PC-3 (cell line): ENCODE data around the gene ARL6IP4. TPM values are rescaled to one million over a fixed set of nuclear protein-coding genes. Genes with fewer than 3 reads are reported as not detected.

Experiments used
- ATAC-seq: fragments of 200-7000 bp; cut with Tn5 transposase; 2 replicates; pipeline ENCODE4 v1.9.1; 2020; ENCODE audit warnings: mild to moderate bottlenecking, moderate library complexity
- BruUV-seq: library from RNA; stranded (reverse); fragments of 400-500 nt; replicated peaks from 2 replicates; lab custom pipeline; 2021; lab: Mats Ljungman, UMichigan
- CTCF ChIA-PET: fragments of 300-600 bp; sonication (Branson Sonifier 250); formaldehyde crosslinking; loops from one replicate; lab custom pipeline; 2022; ENCODE audit warnings: antibody characterized with exemption; lab: Charles Lee
- POLR2A ChIA-PET: fragments of 300-600 bp; sonication (Branson Sonifier 250); formaldehyde crosslinking; loops from one replicate; lab custom pipeline; 2022; ENCODE audit warnings: antibody characterized with exemption; ENCODE audit not compliant: unreplicated experiment; lab: Charles Lee
- DNase-seq: peaks from one replicate; pipeline ENCODE4 v3.0.0-alpha.2; 2015
- H2AFZ ChIP-seq: fragments of 300-600 bp; sonication (generic); 2 replicates; pipeline ENCODE4 v1.6.0; 2016; ENCODE audit warnings: antibody characterized with exemption, low read length
- H3F3A ChIP-seq: fragments of 300-600 bp; sonication (generic); one replicate; pipeline ENCODE4 v1.6.0; 2017; ENCODE audit warnings: antibody characterized with exemption, low read length, control low read depth, mild to moderate bottlenecking; ENCODE audit not compliant: unreplicated experiment
- H3K27ac ChIP-seq: fragments of 300-600 bp; sonication (generic); 2 replicates; pipeline ENCODE4 v1.5.1; 2016; ENCODE audit warnings: mild to moderate bottlenecking, low read length
- H3K27me3 ChIP-seq: fragments of 300-600 bp; sonication (generic); 2 replicates; pipeline ENCODE4 v1.6.1; 2016; ENCODE audit warnings: low read length, mixed read lengths
- H3K36me3 ChIP-seq: fragments of 300-600 bp; sonication (generic); 2 replicates; pipeline ENCODE4 v1.6.1; 2016; ENCODE audit warnings: low read depth, mixed run types, low read length, mixed read lengths
- H3K4me1 ChIP-seq: fragments of 300-600 bp; sonication (generic); 2 replicates; pipeline ENCODE4 v1.5.1; 2016; ENCODE audit warnings: low read length; ENCODE audit not compliant: insufficient read depth
- H3K4me2 ChIP-seq: fragments of 300-600 bp; sonication (generic); 2 replicates; pipeline ENCODE4 v1.6.0; 2016; ENCODE audit warnings: low read length
- H3K4me3 ChIP-seq: fragments of 300-600 bp; sonication (generic); 2 replicates; pipeline ENCODE4 v1.5.1; 2016; ENCODE audit warnings: mild to moderate bottlenecking, low read length, mixed read lengths
- H3K79me2 ChIP-seq: fragments of 300-600 bp; sonication (generic); 2 replicates; pipeline ENCODE4 v1.6.1; 2017; ENCODE audit warnings: low read length, mixed read lengths
- H3K9ac ChIP-seq: fragments of 300-600 bp; sonication (generic); 2 replicates; pipeline ENCODE4 v1.6.0; 2016; ENCODE audit warnings: mild to moderate bottlenecking, low read length
- H3K9me2 ChIP-seq: fragments of 300-600 bp; sonication (generic); replicated peaks from 2 replicates; pipeline ENCODE4 v1.6.1; 2016; ENCODE audit warnings: mixed run types, low read length, mixed read lengths
- H3K9me3 ChIP-seq: fragments of 300-600 bp; sonication (generic); 2 replicates; pipeline ENCODE4 v1.6.1; 2016; ENCODE audit warnings: low read length, mixed read lengths
- H4K20me1 ChIP-seq: fragments of 300-600 bp; sonication (generic); 2 replicates; pipeline ENCODE4 v1.6.1; 2016; ENCODE audit warnings: low read length, mixed read lengths
- CTCF ChIP-seq: fragments of 300-600 bp; sonication (generic); conservative IDR thresholded peaks from 2 replicates; pipeline ENCODE4 v1.5.1; 2017; ENCODE audit warnings: antibody characterized with exemption, low read depth, mild to moderate bottlenecking, low read length
- EZH2 ChIP-seq: fragments of 300-600 bp; sonication (generic); IDR thresholded peaks from one replicate; pipeline ENCODE4 v1.6.1; 2017; ENCODE audit warnings: antibody characterized with exemption, mild to moderate bottlenecking, low read length; ENCODE audit not compliant: unreplicated experiment
- EZH2phosphoT487 ChIP-seq: fragments of 300-600 bp; sonication (generic); IDR thresholded peaks from 2 replicates; pipeline ENCODE4 v1.6.1; 2018; ENCODE audit warnings: mild to moderate bottlenecking, antibody characterized with exemption, low read length, borderline replicate concordance
- intact Hi-C: fragments of 100-400 bp; cut with micrococcal nuclease; formaldehyde crosslinking; loops from 2 replicates; pipeline ENCODE4 v1.9.0; 2023
- total RNA-seq: library from RNA; depleted of rRNA; stranded (reverse); fragments of >200 nt; gene quantifications from 2 replicates; pipeline ENCODE4 v1.2.3, GENCODE V29; 2014

The ARL6IP4 gene
- total RNA-seq, 1 experiment from 2014 or later, result 363 TPM

- ATAC-seq, result no peak
- no peaks in the 10 kb centered on the region for H3K27me3 ChIP-seq
- no peak for TF ChIP-seq CTCF
- no peak for TF ChIP-seq EZH2phosphoT487
- no peak for TF ChIP-seq EZH2
- no peaks in the 10 kb centered on the region for H3F3A ChIP-seq
- no TSS peak for BruUV-seq
- CTCF ChIA-PET, result no interaction called here
- no peaks in the 10 kb centered on the region for H3K9me2 ChIP-seq
- no peaks in the 10 kb centered on the region for H4K20me1 ChIP-seq
- POLR2A ChIA-PET, result no interaction called here
- no peak overlapping the region for H2AFZ ChIP-seq
- no peak overlapping the region for H3K4me2 ChIP-seq
- H3K9me3 ChIP-seq, result no peaks in the 10 kb centered on the region
- H3K27ac ChIP-seq, result no peak overlapping the region
- H3K36me3 ChIP-seq, result no peaks in the 10 kb centered on the region
- intact Hi-C loops, result no loop called here
- H3K9ac ChIP-seq, result no peak overlapping the region
- H3K79me2 ChIP-seq, result no peaks in the 10 kb centered on the region
- H3K4me1 ChIP-seq, result no peaks in the 10 kb centered on the region
- no peak overlapping the region for H3K4me3 ChIP-seq
- DNase-seq, result no peak
These were observed 24.7 kb downstream of the ARL6IP4 start for GRCh38 chr12:123005081-123005626.

GRCh38 chr12:123006977-123007376, 26.5 kb downstream of the ARL6IP4 start:
- CTCF ChIA-PET, result no interaction called here
- intact Hi-C loops, result no loop called here

More at GRCh38 chr12:123006977-123007376, 26.5 kb downstream of the ARL6IP4 start:
- no peak overlapping the region for H2AFZ ChIP-seq
- BruUV-seq, result no TSS peak
- H3K4me1 ChIP-seq, result no peaks in the 10 kb centered on the region
- H3K27me3 ChIP-seq, result no peaks in the 10 kb centered on the region
- ATAC-seq (no peak), DNase-seq (no peak)
- no peak overlapping the region for H3K9ac ChIP-seq
- no peaks in the 10 kb centered on the region for H3K9me3 ChIP-seq
- no peaks in the 10 kb centered on the region for H3F3A ChIP-seq
- no peaks in the 10 kb centered on the region for H3K79me2 ChIP-seq
- no peak overlapping the region for H3K27ac ChIP-seq
- no peaks in the 10 kb centered on the region for H3K36me3 ChIP-seq
- H3K4me2 ChIP-seq, result no peak overlapping the region
- H4K20me1 ChIP-seq, result no peaks in the 10 kb centered on the region
- TF ChIP-seq EZH2 (no peak), EZH2phosphoT487 (no peak), CTCF (no peak)
- H3K4me3 ChIP-seq, result no peak overlapping the region
- POLR2A ChIA-PET, result no interaction called here
- H3K9me2 ChIP-seq, result no peaks in the 10 kb centered on the region
